IgD-negative memory B cell (primary cell): ENCODE measurements around the gene RBFOX2. TPM values are rescaled to one million over a fixed set of nuclear protein-coding genes. Genes with fewer than 3 reads are reported as not detected.
"Not testable (repeated sequence)": the region's sequence is repeated elsewhere in the genome, so short reads cannot be mapped to it uniquely, and the experiment has no call there.

ENCODE experiments used
- H3K27ac Mint-ChIP-seq, 3 donors: one replicate each; pipeline ENCODE4 v1.8.0; 2020 to 2022; ENCODE audit warnings: mild to moderate bottlenecking in 3 of 3, mixed read lengths in 3 of 3, moderate library complexity in 1 of 3
- H3K27me3 Mint-ChIP-seq: one replicate; pipeline ENCODE4 v1.8.0; 2021; ENCODE audit warnings: mixed read lengths
- H3K36me3 Mint-ChIP-seq: one replicate; pipeline ENCODE4 v1.8.0; 2020; ENCODE audit warnings: mild to moderate bottlenecking, mixed read lengths
- H3K4me1 Mint-ChIP-seq, 3 donors: one replicate each; pipeline ENCODE4 v1.8.0; 2020 to 2022; ENCODE audit warnings: mixed read lengths in 3 of 3, mild to moderate bottlenecking in 1 of 3
- H3K4me3 Mint-ChIP-seq, 4 donors: one replicate each; pipeline ENCODE4 v1.8.0; 2020 to 2022; ENCODE audit warnings: mild to moderate bottlenecking in 4 of 4, mixed read lengths in 4 of 4, moderate library complexity in 3 of 4
- H3K9me3 Mint-ChIP-seq, 3 donors: one replicate each; pipeline ENCODE4 v1.8.0; 2020 to 2021; ENCODE audit warnings: mixed read lengths in 3 of 3, mild to moderate bottlenecking in 1 of 3
- polyA plus RNA-seq: library from polyadenylated mRNA; unstranded; fragments of 300-500 nt; fragmentation: Illumina TruSeq; gene quantifications from one replicate; pipeline ENCODE4 v1.2.3, GENCODE V29; 2021

Gene RBFOX2
- polyA plus RNA-seq, 1 donor from 2014 or later = not detected

- no peaks in the 10 kb centered on the region for H3K4me1 Mint-ChIP-seq
- H3K4me3 Mint-ChIP-seq = no peak overlapping the region
- H3K27me3 Mint-ChIP-seq = no peaks in the 10 kb centered on the region
- H3K36me3 Mint-ChIP-seq = no peaks in the 10 kb centered on the region
- no peak overlapping the region for H3K27ac Mint-ChIP-seq
- H3K9me3 Mint-ChIP-seq = peaks cover 0 to 2% (median 0%) of the 10 kb centered on the region in 3 donors
These were observed 233.1 kb downstream of the RBFOX2 start for GRCh38 chr22:35795476-35795875.

- H3K27ac Mint-ChIP-seq = no peak overlapping the region
- no peaks in the 10 kb centered on the region for H3K4me1 Mint-ChIP-seq
- H3K36me3 Mint-ChIP-seq = peaks cover 2% of the 10 kb centered on the region
- H3K9me3 Mint-ChIP-seq = no peaks in the 10 kb centered on the region
- H3K27me3 Mint-ChIP-seq = peaks cover 3% of the 10 kb centered on the region
- no peak overlapping the region for H3K4me3 Mint-ChIP-seq
These were observed 236.1 kb downstream of the RBFOX2 start for GRCh38 chr22:35792506-35792905.

DNA sequence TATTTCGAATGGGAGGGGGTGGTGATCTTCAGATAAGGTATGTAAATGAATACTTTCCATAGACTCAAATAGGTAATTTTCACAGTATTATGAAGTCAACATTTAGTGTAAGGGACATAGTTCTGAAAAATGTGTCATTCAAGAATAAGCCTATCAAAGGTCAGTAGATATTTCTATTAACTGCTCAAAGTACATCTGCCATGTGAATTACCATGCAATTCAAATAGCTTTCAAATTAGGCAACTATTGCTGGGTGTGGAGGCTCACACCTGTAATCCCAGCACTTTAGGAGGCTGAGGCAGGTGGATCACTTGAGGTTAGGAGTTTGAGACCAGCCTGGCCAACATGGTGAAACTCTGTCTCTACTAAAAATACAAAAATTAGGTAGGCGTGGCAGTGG, 236.8 kb downstream of the RBFOX2 start:
- H3K4me3 Mint-ChIP-seq, H3K27me3 Mint-ChIP-seq, H3K9me3 Mint-ChIP-seq, H3K4me1 Mint-ChIP-seq, H3K36me3 Mint-ChIP-seq, H3K27ac Mint-ChIP-seq: not testable (repeated sequence)

- peaks cover 11% of the 10 kb centered on the region for H3K27me3 Mint-ChIP-seq
- H3K27ac Mint-ChIP-seq = no peak overlapping the region
- H3K36me3 Mint-ChIP-seq = peaks cover 2% of the 10 kb centered on the region
- no peaks in the 10 kb centered on the region for H3K9me3 Mint-ChIP-seq
- H3K4me3 Mint-ChIP-seq = no peak overlapping the region
- H3K4me1 Mint-ChIP-seq = no peaks in the 10 kb centered on the region
These were observed 243.3 kb downstream of the RBFOX2 start for GRCh38 chr22:35785181-35785923.

GRCh38 chr22:35784633-35785032, 244.0 kb downstream of the RBFOX2 start:
- peaks cover 2% of the 10 kb centered on the region for H3K36me3 Mint-ChIP-seq
- peaks cover 13% of the 10 kb centered on the region for H3K27me3 Mint-ChIP-seq
- no peaks in the 10 kb centered on the region for H3K9me3 Mint-ChIP-seq
- H3K4me3 Mint-ChIP-seq = no peak overlapping the region
- H3K27ac Mint-ChIP-seq = no peak overlapping the region
- no peaks in the 10 kb centered on the region for H3K4me1 Mint-ChIP-seq

DNA sequence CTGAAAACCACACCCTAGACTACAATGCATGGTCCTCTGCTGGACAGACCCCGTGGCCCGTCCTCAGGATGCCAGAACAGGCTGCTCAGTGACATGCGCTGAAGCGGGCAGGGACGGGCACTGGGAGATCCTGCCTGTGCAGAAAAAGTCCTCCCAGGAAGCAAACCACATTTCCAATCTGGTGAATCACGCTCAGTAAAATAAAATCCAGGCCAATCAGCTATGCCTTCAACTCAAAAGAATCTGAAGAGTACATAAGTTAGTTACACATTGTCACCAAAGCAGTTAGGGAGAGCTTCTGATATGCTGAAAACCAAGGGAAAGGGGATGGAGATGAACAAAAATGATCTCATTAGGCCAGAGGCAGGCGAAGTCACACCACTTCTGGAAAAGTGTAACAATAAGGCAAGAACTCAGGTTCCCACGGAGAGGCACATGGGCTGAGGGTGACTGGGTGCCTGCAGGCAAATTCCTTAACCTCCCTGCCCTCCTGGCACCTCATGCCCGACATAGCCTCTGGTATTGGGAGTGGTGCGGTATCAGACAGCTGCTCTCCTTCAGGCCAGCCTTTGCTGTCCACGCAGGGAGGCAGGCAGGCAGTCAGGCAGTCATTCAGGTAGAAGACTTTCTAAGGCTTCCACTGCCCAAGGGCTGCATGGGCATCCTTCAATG, 244.5 kb downstream of the RBFOX2 start:
- Mint-ChIP-seq H3K27ac (no peak overlapping the region), H3K4me1 (no peaks in the 10 kb centered on the region), H3K36me3 (peaks cover 2% of the 10 kb centered on the region), H3K27me3 (peaks cover 13% of the 10 kb centered on the region), H3K4me3 (no peak overlapping the region), H3K9me3 (no peaks in the 10 kb centered on the region)

DNA sequence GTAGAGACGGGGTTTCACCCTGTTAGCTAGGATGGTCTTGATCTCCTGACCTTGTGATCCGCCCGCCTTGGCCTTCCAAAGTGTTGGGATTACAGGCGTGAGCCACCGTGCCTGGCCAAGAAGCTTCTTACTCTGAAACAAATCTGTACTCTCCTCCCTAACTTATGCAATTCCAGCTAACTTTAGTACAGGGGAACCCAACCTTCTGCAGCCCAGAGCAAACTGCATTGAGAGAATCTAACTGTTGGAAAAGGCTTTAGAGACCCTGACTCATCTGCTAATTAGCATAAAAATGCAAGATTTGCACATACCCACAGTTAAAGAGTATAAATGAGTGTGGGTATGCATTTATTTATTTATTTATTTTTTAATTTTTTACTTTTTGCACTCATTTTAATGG, 246.1 kb downstream of the RBFOX2 start:
- no peaks in the 10 kb centered on the region for H3K36me3 Mint-ChIP-seq
- no peaks in the 10 kb centered on the region for H3K4me1 Mint-ChIP-seq
- H3K27ac Mint-ChIP-seq = no peak overlapping the region
- no peaks in the 10 kb centered on the region for H3K9me3 Mint-ChIP-seq
- peaks cover 20% of the 10 kb centered on the region for H3K27me3 Mint-ChIP-seq
- no peak overlapping the region for H3K4me3 Mint-ChIP-seq

DNA sequence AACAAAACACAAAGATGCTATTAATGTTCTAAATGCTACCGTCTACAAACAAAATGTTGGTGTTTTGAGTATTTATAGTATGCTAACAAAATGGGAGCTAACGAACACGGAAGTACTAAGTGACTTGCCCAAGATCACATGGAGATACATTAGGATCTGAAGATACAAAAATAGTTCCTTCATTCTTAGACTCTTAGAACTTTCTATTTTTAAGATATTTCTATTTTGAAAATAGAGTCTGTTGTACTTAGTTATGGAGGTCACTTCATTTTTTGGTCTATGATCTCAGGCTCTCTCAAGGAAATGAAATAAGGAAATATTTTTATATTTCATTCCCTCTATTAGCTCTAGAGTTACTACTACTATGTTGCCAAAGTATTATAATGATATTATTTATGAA, 246.7 kb downstream of the RBFOX2 start:
- Mint-ChIP-seq H3K4me1 (no peaks in the 10 kb centered on the region), H3K27ac (no peak overlapping the region), H3K36me3 (no peaks in the 10 kb centered on the region), H3K9me3 (no peaks in the 10 kb centered on the region), H3K27me3 (peaks cover 19% of the 10 kb centered on the region), H3K4me3 (no peak overlapping the region)

DNA sequence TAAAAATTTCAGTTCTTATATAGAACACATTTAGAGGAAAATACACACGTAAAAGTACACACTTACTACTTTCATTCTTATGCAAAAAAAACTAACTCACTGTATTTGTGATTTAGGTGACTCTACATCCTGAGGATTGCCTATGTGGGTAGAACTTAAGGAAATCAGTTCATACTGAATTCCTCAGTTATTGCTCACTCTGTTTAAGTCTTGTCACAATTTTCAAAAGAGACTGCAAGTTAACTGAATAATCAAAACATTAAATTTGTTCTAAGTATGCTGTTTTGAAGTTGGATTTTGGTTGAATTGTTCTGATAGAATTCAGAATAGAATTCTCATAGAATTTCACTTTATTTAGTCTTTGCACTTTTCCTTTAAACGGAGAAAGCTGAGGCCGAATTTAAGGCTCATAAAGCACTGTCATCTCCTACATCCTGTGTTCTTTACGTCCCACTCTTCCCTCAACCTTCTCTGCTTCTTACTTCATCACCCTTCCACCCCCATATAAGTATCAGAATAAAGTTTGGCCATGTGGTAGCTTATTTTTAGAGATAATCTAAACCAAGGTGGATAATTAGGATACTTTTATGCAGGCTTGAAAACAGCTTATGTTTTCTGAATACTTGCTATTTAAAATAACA, 251.2 kb downstream of the RBFOX2 start:
- Mint-ChIP-seq H3K36me3 (no peaks in the 10 kb centered on the region), H3K4me3 (no peak overlapping the region), H3K27me3 (peaks cover 18% of the 10 kb centered on the region), H3K9me3 (no peaks in the 10 kb centered on the region), H3K4me1 (no peaks in the 10 kb centered on the region), H3K27ac (no peak overlapping the region)

DNA sequence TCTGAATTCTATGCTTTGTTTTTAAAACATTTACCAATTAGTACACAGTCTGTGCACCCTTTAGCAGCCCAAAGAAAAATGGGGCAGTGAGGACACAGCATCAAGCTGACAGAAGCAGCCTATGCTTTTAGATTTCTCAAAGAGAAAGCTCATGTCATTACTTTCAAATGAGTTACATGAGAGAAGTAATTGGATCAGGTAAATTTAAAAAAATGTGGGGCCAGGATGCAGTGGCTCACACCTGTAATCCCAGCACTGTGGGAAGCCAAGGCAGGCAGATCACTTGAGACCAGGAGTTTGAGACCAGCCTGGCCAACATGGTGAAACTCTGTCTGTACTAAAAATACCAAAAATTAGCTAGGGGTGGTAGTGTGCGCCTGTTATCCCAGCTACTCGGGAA, 253.3 kb downstream of the RBFOX2 start:
- no peaks in the 10 kb centered on the region for H3K4me1 Mint-ChIP-seq
- H3K9me3 Mint-ChIP-seq = no peaks in the 10 kb centered on the region
- no peak overlapping the region for H3K27ac Mint-ChIP-seq
- no peaks in the 10 kb centered on the region for H3K36me3 Mint-ChIP-seq
- peaks cover 18% of the 10 kb centered on the region for H3K27me3 Mint-ChIP-seq
- H3K4me3 Mint-ChIP-seq = no peak overlapping the region

- no peak overlapping the region for H3K27ac Mint-ChIP-seq
- peaks cover 0 to 2% (median 0%) of the 10 kb centered on the region in 3 donors for H3K9me3 Mint-ChIP-seq
- H3K4me3 Mint-ChIP-seq = no peak overlapping the region
- peaks cover 10% of the 10 kb centered on the region for H3K27me3 Mint-ChIP-seq
- H3K36me3 Mint-ChIP-seq = no peaks in the 10 kb centered on the region
- H3K4me1 Mint-ChIP-seq = no peaks in the 10 kb centered on the region
These were observed 258.6 kb downstream of the RBFOX2 start for GRCh38 chr22:35769974-35770373.

- no peaks in the 10 kb centered on the region for H3K4me1 Mint-ChIP-seq
- peaks cover 0 to 2% (median 0%) of the 10 kb centered on the region in 3 donors for H3K9me3 Mint-ChIP-seq
- H3K27ac Mint-ChIP-seq = no peak overlapping the region
- H3K36me3 Mint-ChIP-seq = no peaks in the 10 kb centered on the region
- peaks cover 14% of the 10 kb centered on the region for H3K27me3 Mint-ChIP-seq
- no peak overlapping the region for H3K4me3 Mint-ChIP-seq
These were observed 261.7 kb downstream of the RBFOX2 start for GRCh38 chr22:35766654-35767580.

DNA sequence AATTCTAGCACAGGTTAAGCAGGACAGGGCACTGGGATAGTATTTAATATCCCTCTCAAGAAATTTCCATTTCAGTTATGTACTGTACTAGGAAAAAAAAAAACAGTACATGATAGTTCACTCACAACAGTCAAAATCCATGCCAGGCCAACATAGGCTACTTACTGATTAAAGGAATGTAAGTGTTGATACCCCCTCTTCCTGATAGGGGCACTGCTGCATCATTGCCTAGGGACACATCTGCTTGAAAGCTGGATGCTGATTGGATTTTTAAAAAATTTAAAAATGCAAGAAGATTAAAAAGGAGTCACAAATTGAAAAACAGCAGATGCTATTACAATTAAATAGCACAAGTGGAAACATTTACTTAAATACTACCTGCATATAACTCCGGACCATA, 267.6 kb downstream of the RBFOX2 start:
- H3K9me3 Mint-ChIP-seq = no peaks in the 10 kb centered on the region
- no peak overlapping the region for H3K4me3 Mint-ChIP-seq
- H3K4me1 Mint-ChIP-seq = no peaks in the 10 kb centered on the region
- H3K36me3 Mint-ChIP-seq = no peaks in the 10 kb centered on the region
- no peak overlapping the region for H3K27ac Mint-ChIP-seq
- peaks cover 35% of the 10 kb centered on the region for H3K27me3 Mint-ChIP-seq

DNA sequence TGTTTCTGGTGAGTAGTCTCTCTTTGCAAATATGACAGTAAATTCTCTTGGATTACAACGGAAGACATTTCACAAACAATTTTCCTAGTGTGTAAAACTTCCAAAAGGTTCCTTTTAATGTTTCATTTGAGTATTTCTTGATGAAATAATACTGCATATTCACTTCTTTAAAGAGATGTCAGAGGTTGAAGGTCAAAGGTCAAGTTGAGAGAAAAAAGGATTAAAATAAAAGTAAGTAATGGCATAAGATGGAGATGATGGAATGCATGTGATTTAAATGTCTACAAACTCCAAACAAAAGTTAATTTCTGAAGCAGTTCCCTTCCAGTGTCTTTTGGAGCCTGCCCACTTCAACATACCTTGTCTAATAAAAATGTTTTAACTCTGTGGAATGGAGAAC, 270.2 kb downstream of the RBFOX2 start:
- Mint-ChIP-seq H3K9me3 (no peaks in the 10 kb centered on the region), H3K4me1 (no peaks in the 10 kb centered on the region), H3K27ac (no peak overlapping the region), H3K27me3 (peaks cover 48% of the 10 kb centered on the region), H3K4me3 (no peak overlapping the region), H3K36me3 (no peaks in the 10 kb centered on the region)

GRCh38 chr22:35756722-35757121, 271.9 kb downstream of the RBFOX2 start:
- H3K27me3 Mint-ChIP-seq = peaks cover 59% of the 10 kb centered on the region
- peaks cover 0 to 3% (median 2%) of the 10 kb centered on the region in 3 donors for H3K9me3 Mint-ChIP-seq
- no peak overlapping the region for H3K27ac Mint-ChIP-seq
- H3K4me3 Mint-ChIP-seq = no peak overlapping the region
- no peaks in the 10 kb centered on the region for H3K36me3 Mint-ChIP-seq
- H3K4me1 Mint-ChIP-seq = peaks cover 5 to 11% (median 10%) of the 10 kb centered on the region in 3 donors
